Right lung (tissue), 5 donors: ENCODE measurements around the gene PDSS2. TPM values are rescaled to one million over a fixed set of nuclear protein-coding genes. Genes with fewer than 3 reads are reported as not detected.
"Not testable (repeated sequence)": the region's sequence is repeated elsewhere in the genome, so short reads cannot be mapped to it uniquely, and the experiment has no call there.

Experiments
- DNase-seq, 2 donors: peaks; one replicate each; pipeline ENCODE4 v3.0.0-alpha.2; 2013
- polyA plus RNA-seq, 5 donors: library from polyadenylated mRNA; unstranded; fragments of 120-200 nt; gene quantifications; one replicate each; pipeline versions ENCODE4 v1.2.1 to v1.2.3, GENCODE V29; 2013; ENCODE audit warnings: inconsistent platforms in 1 of 5, low replicate concordance in 1 of 5; ENCODE audit not compliant: insufficient read length in 5 of 5, insufficient read depth in 1 of 5

PDSS2 gene
- polyA plus RNA-seq, 5 donors, result 13.6 to 17.7 (median 15.5) TPM

- DNase-seq, result no peak
Measured at GRCh38 chr6:107221519-107221918, 237.8 kb downstream of the PDSS2 start.

GRCh38 chr6:107219851-107220250 lies 239.5 kb downstream of the PDSS2 start:
- no peak for DNase-seq

GRCh38 chr6:107218142-107218541 lies 241.2 kb downstream of the PDSS2 start:
- no peak for DNase-seq

GRCh38 chr6:107217248-107217647 lies 242.1 kb downstream of the PDSS2 start:
- DNase-seq, result no peak

GRCh38 chr6:107216197-107216933 lies 243.0 kb downstream of the PDSS2 start:
- no peak for DNase-seq

- no peak for DNase-seq
Measured at GRCh38 chr6:107215334-107215733, 244.0 kb downstream of the PDSS2 start.

- DNase-seq, result no peak
Measured at GRCh38 chr6:107214655-107215054, 244.7 kb downstream of the PDSS2 start.

GRCh38 chr6:107209406-107210305 lies 249.7 kb downstream of the PDSS2 start:
- no peak for DNase-seq

GRCh38 chr6:107207251-107207873 lies 252.0 kb downstream of the PDSS2 start:
- no peak for DNase-seq

- no peak for DNase-seq
Measured at GRCh38 chr6:107205058-107205998, 254.0 kb downstream of the PDSS2 start.

- peak; percentile 41 to 42 for DNase-seq
Measured at GRCh38 chr6:107202876-107203468, 256.4 kb downstream of the PDSS2 start.

GRCh38 chr6:107198631-107199416 lies 260.5 kb downstream of the PDSS2 start:
- DNase-seq, result no peak

- no peak for DNase-seq
Measured at GRCh38 chr6:107196152-107196551, 263.2 kb downstream of the PDSS2 start.

- DNase-seq, result not testable (repeated sequence)
Measured at GRCh38 chr6:107194723-107195122, 264.6 kb downstream of the PDSS2 start.

- no peak for DNase-seq
Measured at GRCh38 chr6:107192830-107193229, 266.5 kb downstream of the PDSS2 start.

GRCh38 chr6:107187630-107188029 lies 271.7 kb downstream of the PDSS2 start:
- DNase-seq, result no peak

- no peak for DNase-seq
Measured at GRCh38 chr6:107186047-107186446, 273.3 kb downstream of the PDSS2 start.

- DNase-seq, result peak in 1 of 2 donors; percentile 12
Measured at GRCh38 chr6:107185391-107185970, 273.9 kb downstream of the PDSS2 start.

GRCh38 chr6:107184435-107184834 lies 274.9 kb downstream of the PDSS2 start:
- DNase-seq, result no peak

GRCh38 chr6:107180099-107180498 lies 279.3 kb downstream of the PDSS2 start:
- no peak for DNase-seq
